ENCODE measurements around the gene SESTD1.
A peak's percentile ranks its signal among the peaks of the same experiment; 100 is the strongest.

SESTD1 gene, protein sequence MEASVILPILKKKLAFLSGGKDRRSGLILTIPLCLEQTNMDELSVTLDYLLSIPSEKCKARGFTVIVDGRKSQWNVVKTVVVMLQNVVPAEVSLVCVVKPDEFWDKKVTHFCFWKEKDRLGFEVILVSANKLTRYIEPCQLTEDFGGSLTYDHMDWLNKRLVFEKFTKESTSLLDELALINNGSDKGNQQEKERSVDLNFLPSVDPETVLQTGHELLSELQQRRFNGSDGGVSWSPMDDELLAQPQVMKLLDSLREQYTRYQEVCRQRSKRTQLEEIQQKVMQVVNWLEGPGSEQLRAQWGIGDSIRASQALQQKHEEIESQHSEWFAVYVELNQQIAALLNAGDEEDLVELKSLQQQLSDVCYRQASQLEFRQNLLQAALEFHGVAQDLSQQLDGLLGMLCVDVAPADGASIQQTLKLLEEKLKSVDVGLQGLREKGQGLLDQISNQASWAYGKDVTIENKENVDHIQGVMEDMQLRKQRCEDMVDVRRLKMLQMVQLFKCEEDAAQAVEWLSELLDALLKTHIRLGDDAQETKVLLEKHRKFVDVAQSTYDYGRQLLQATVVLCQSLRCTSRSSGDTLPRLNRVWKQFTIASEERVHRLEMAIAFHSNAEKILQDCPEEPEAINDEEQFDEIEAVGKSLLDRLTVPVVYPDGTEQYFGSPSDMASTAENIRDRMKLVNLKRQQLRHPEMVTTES

DNA sequence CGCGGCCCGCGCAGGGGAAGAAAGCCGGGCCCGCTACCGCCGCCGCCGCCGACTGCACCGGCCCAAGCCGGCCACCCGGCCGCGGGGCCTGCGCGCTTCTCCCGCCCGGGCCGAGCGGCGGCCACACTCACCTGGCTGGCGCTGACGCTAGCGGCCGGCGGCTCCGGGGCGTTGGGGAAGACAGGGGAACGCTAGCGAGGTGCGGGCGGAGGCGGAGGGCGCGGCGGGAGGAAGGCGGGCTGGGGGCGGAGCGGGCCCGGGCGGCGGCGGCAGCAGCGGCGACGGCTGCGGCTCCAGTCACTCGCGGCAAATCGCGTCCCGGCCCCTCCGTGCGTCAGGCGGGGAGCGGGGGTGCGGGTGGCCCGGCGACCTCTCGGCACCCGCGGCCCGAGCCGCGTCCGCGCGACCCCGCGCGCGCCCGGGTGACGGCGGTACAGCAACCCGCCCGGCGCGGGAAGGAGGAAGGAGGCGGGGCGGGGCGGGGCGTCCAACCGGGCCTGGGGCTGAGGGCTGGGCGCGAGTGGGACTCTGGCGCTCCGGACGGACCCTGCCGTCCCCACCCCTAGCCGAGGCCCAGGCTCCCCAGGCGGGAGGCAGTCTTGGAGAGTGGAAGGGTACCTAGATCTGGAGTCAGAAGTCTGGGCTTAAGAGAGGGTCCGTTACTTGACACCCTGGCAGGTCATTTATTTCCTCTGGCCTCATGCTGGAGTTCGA lies at the start of gene SESTD1:
TSS of gene SESTD1 (minus strand) at position 465 of the 714 bp plus-strand sequence. CDS start 72,991 bp downstream, outside the sequence.
- DNase-seq (ENCODE audit: low read depth) = no peak

DNA sequence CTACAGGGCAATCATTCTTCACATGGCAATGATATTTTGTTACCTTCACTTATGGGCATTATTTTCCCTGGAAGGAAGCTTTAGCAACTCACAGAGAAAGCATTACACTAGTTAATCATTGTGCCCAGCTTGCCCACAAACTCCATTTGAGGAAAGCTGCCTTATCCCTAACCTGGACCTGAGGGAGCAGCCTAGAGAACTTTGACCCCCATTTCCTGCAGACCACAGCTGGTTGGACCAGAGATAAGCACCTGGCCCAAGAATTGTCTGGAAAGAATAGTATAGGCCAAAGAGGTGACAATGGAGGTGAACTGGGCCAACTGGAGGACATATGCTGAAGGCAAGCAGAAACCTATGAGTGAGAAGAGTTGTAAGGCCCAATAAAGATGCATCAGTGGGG lies 48.4 kb upstream of the SESTD1 start:
- no peak for DNase-seq (ENCODE audit: low read depth)

DNA sequence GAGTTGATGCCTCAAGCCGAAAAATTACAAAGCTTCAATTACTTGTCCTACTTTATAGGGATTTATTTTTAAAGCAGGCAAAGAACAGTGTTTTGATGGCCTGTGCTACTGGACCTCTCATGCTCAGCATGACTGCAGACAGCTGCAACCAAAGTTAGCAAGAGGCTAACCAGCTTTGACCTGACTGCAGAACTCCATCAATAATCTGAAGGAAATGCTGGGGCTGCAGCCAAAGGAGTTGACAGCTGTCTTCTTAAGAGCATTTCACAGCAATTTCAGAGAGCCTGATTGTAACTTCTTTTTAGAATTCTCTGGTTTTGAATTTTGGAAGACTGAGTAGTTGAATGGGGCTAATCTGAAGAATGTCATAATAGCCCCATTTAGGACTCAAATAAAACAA lies 46.5 kb upstream of the SESTD1 start:
- DNase-seq (ENCODE audit: low read depth) = no peak

DNA sequence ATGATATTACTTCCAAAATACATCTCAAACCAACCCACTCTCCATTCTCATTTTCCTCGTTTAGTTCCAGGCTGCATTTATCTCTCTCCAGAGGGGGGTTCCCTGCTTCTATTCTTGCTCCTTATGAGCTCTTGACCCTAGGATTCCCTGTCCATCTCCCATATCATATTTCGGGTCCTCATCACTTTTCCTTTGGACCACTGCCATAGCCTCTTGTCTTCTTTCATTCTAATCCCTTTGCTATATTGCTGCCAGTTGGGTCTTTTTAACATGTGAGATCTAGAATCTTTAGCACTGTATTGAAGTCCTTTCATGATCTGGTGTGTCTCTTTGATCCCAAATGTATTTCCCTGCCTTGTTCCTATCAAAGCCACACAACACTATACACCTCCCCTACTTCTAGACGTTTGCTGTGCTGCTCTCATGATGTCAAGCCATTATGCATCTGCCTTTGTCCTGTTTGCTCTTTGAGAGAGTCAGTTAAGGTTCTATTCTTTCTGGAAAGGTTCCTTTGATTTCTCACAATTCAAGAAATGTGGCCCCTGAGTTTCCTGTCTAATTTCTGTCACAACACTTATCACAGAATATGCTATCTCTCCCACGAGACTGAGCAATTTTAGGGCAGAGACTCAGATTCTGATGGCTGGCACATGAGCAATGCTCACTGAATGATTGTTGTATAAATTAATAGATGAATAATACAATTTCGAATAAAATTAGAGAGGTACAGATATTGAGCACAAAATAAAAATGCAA lies 43.2 kb upstream of the SESTD1 start:
- no peak for DNase-seq (ENCODE audit: low read depth)

DNA sequence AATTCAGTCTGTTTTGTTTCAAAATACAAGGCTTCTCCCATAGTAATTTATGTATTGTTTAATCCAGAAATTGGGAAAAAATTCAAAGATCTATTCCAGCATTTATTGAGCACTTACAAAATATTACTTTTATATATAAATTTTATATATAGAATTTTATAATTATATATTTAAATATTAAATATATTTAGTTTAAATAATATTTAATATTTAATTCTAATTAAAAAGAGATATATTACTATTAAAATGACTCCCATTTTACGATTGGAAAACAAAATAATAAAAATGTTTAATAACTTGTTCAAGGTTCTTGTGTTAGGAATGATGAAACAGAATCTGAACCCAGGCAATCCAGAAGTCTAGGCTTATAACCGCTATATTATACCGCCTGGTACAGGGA lies 40.5 kb upstream of the SESTD1 start:
- no peak for DNase-seq (ENCODE audit: low read depth)

DNA sequence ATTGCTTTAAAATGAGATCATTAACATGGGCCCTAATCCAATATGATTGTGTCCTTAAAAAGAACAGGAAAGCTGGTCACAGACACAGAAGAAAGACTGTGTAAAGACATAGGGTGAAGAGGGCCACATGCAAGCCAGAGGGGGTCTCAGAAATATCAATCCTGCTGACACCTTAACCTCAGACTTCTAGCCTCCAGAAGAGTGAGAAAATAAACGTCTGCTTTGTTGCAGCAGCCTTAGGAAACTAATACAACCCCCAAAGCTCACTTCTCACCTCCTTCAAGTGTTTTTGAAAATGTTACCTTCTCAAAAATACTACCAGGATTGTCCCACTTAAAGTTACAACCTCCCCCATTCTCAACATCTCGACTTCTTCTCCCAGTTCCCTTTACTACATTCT lies 39.8 kb upstream of the SESTD1 start:
- no peak for DNase-seq (ENCODE audit: low read depth)

DNA sequence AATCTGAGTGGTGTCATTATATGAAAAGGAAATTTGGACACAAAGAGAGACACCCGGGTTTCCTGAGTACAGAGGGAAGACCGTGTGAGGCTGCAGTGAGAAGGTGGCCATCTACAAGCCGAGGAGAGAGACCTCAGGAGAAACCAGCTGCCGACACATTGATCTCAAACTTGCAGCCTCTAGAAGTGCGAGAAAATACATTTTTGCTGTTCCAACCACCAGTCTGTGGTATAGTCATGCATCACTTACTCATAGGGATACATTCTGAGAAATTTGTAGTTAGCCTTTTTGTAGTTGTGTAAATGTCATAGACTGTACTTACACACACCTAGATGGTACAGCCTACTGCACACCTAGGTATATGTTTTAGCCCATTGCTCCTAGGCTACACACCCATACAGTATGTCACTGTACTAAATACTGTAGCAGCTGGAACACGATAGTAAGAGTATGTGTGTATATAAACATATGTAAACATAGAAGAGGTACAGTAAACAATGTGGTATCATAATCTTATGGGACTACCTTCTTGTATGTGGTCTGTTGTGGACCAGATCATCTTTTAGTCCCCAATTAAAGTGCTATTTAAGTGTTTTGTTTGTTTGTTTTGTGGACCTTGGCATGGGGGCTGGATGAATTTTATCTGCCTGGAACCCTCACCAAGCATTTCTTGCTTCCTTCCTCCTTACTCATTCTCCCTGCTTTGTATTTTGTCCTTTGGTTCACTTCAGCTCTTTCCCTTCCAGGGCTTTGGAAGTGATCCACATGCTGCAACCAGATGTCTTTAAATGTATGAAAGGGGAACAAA lies 38.3 kb upstream of the SESTD1 start:
- DNase-seq (ENCODE audit: low read depth) = no peak

DNA sequence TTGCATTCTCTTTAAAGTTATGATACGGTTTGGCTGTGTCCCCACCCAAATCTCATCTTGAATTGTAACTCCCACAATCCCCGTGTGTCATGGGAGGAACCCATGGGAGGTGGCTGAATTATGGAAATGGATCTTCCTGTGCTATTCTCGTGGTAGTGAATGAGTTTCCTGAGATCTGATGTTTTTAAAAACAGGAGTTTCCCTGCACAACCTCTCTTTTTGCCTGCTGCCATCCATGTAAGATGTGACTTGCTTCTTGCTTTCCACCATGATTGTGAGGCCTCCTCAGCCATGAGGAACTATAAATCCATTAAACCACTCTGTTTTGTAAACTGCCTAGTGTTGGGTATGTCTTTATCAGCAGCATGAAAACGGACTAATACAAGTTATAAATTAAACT lies 37.5 kb upstream of the SESTD1 start:
- DNase-seq (ENCODE audit: low read depth) = no peak

DNA sequence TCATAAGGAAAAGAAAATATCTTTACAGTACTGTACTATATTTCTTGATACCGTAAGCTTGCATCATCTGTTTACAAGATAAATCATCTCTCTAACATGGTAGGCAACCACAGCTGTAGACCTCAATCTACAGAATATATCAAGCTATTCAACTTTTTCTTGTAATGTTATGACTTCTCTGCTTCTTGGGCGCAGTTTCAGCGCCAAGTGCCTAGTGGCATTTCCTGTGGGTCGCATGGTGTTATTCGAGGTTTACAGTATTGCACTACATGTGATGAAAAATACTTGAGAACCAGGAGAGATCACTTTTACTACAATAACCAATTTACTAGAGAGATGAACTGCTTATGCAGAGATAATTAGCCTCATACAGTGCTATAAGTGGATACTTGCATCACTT lies 34.0 kb upstream of the SESTD1 start:
- DNase-seq (ENCODE audit: low read depth) = no peak

DNA sequence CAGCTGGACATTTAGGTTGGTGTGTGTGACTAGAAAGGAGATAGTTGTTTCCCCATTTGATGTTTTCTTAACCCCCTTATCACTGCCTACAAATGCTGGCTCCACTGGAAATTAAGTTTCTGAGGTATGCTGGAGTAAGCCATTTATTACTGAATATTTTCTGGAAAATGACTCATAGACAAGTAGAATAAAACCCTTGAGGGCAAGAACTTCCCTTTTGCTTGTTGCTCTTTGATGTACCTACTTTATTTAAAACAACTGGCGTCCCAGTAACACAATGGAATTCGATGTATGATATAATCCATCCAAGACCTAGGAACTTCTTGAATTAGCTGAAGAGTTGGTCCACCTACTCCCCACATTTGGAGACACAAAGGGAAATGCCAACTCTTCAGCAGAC lies 33.3 kb upstream of the SESTD1 start:
- DNase-seq (ENCODE audit: low read depth) = no peak

DNA sequence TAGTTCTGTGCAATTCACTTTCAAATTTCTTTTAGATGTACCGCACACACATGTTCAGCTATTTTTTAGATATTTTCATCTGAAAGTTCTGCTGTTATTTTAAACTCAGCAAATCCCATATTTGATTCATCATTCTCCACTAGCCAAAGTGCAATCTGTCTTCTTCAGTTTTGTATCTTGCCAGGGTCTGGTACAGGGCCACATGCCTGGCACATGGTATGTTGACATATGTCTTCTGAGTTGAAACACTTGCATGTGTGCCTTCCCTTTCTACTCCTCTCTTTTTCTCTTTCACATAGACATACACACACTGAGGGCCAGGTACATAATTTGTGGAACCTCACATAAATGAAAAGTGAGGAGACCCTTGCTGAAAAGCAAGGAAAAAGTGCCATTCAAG lies 25.7 kb upstream of the SESTD1 start:
- no peak for DNase-seq (ENCODE audit: low read depth)

DNA sequence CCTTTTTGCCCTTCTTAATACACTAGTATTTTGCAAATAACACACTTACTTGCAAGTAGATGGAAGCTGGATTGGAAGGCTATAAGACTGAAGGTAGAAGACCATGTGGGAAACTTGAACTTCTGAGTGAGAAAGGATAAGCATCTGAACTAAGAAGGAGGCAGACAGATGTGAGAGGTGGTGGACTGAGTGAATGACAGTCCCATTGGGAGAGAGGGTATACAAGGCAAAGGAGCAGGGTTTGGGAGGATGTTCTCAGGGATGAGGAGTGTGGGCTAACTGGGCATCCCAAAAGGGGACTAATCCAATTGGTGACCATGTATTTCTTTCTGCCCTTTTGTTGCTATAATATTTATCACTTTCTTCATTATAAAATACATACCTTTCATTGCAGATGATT lies 20.4 kb upstream of the SESTD1 start:
- DNase-seq (ENCODE audit: low read depth) = no peak

DNA sequence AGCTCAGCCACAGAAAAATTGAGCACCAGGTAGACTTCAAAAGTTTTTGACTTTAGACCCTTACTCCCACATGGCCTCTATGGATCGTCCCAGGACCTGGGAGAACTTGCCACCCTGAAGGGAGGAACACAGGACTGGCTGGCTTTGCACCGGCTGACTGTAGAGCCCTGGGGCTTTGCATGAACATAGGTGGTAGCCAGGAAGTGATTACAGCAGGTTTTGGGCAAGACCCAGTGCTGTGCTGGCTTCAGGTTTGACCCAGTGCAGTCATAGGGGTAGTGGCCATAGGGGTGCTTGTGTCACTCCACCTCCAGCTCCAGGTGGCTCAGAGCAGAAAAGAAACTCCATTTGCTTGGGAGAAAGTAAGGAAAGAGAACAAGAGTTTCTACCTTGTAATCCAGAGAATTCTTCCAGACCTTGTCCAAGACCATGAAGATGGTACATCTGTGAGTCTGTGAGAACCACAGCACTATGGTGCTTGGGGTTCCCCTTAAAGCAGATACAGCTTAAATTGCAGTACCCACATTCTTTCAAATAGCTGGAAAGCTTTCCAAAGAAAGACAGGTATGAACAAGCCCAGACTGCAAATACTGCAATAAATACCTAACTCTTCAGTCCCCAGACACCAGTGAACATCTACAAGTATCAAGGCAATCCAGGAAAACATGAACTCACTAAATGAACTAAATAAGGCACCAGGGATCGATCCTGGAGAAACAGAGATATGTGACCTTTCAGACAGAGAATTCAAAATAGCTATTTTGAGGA lies 13.0 kb upstream of the SESTD1 start:
- no peak for DNase-seq (ENCODE audit: low read depth)

DNA sequence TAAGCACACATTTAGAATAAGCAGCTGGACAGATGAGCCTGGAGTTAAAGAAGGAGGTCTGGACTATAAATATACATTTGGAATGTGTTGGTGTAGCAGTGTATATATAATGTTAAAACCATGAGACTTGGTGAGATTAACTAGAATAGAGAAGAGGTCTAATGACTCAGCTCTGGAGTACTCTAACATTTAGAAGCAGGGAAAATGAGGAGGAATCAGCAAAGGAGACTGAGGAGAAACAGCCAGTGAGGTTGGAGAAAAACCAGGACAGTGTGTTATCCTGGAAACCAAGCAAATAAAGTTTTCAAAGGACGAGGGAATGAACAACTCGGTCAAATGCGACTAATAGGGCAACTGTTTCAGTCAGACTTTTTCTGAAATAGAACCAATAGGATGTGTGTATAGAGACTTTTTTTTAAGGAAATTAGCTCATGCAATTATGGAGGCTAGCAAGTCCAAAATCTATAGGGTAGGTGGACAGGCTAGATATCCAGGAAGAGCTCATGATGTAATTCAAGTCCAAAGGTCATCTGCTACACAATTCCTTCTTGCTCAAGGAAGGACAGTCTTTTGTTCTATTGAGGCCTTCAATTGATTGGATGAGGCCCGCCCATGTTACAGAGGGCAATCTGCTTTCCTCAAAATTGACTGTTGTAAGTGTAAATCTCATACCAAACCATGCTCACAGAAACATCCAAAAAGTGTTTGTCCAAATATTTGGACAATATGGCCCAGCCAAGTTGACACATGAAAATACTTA lies 10.8 kb upstream of the SESTD1 start:
- DNase-seq (ENCODE audit: low read depth) = no peak

DNA sequence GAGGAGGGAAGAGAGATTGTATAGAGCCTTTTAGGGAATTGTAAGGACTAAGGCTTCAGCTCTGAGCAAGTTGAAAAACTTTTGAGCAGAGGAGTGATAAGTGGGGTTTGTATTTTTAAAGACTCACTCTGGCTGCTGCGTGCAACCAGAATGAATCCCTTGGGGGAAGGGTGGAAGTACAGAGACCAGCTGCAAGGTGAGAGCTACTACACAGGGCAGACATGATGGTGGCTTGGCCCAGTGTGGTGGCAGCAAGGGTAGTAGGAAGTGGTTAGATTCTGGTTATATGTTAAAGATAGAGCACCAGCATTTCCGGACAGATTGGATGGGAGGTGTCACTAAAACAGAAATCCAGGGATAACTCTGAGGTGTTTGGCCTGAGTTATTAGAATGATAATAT lies 10.1 kb upstream of the SESTD1 start:
- DNase-seq (ENCODE audit: low read depth) = no peak

DNA sequence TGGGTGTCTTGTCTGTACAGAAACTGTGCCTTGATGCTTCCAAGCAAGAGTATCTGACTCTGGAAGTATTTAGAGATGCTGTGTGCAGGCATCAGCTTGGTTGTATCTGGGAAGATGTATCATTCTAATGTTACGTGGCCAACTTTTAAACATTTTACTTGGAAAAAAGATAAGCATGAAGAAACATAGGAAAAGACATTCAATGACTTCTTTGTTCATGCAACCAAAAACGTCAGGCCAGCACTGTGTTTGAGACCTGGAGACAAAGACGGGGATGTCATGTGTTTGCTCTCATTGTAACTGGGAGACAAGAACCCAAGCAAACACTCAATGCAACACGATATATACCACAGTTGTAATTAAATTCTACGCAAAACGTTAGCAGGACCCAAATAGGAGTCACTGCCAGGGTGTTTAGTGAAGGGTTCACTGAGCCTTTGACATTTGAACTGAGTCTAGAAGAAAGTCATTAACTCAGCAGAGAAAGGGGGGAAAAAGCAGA lies 8.9 kb upstream of the SESTD1 start:
- no peak for DNase-seq (ENCODE audit: low read depth)

DNA sequence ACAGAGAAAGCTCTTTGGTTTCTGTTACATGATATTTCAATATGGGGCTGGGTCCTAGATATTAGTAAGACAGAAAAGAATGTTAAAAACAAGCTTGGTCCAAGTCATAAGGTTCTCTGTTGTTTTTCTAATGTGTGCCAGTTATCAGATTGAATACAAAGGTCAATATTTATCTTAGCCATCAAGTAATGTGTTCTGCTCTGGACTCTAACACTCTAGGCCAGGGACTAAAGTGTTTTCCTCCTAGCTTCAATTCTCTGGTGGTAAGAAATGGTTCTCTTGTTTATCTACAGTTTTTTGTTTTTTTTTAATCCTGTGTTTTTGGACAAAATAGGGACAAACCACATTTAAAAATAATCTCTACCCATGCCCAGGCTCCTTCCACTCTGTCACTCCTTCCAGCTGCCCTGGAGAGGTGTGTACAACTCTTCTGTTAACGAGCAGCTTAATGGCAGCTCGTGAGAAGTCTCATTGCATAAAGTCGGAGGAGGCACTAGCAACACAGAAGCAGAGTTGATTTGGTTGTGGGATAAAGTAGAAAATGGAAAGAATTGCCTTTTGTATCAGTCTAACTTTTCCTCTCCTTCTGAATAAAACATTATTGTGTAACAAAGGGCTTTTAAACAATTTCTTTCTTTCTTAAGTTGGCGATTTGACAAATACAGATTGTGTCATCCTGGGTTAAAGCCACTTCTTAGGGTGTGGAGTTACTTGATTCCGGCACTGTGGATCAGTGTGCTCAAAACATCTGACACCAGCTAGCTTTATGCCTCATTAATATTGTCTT lies 8.0 kb upstream of the SESTD1 start:
- peak; percentile 56 for DNase-seq (ENCODE audit: low read depth)

DNA sequence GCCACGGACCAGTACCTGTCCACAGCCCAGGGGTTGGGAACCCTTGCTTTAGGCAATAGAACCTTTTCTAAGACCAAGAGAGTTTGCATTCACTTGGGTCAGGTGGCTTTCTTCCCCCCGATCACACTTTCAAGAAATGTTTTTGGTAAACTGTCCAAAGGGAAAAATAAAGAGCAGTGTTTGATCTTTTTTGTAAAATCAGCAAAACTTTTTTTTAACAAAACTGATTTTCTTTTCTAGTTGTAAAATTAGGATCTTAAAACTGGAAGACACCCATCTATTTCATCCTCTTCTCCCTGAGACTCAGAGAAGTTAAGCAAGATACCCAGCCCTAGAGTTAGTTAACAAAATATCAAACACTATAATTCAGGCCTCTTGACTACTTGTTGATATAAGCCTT lies 6.1 kb upstream of the SESTD1 start:
- no peak for DNase-seq (ENCODE audit: low read depth)

All from GM04503 (cell line).